ENCODE results near the gene DHRSX.
"Not testable (repeated sequence)": the region's sequence is repeated elsewhere in the genome, so short reads cannot be mapped to it uniquely, and the experiment has no call there.

Gene DHRSX, protein sequence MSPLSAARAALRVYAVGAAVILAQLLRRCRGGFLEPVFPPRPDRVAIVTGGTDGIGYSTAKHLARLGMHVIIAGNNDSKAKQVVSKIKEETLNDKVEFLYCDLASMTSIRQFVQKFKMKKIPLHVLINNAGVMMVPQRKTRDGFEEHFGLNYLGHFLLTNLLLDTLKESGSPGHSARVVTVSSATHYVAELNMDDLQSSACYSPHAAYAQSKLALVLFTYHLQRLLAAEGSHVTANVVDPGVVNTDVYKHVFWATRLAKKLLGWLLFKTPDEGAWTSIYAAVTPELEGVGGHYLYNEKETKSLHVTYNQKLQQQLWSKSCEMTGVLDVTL

GRCh38 chrX:2500803-2501558, at the start of gene DHRSX, which contains the start of gene ZBED1:
DHRSX (minus strand) TSS chrX:2500976; CDS start chrX:2500925, 51 bp downstream.
ZBED1 (minus strand) TSS chrX:2500976; CDS start chrX:2490719, 10,257 bp downstream.
- DNase-seq, result no peak

GRCh38 chrX:2549876-2550275, 49.1 kb upstream of the DHRSX start:
- DNase-seq, result no peak

DNA sequence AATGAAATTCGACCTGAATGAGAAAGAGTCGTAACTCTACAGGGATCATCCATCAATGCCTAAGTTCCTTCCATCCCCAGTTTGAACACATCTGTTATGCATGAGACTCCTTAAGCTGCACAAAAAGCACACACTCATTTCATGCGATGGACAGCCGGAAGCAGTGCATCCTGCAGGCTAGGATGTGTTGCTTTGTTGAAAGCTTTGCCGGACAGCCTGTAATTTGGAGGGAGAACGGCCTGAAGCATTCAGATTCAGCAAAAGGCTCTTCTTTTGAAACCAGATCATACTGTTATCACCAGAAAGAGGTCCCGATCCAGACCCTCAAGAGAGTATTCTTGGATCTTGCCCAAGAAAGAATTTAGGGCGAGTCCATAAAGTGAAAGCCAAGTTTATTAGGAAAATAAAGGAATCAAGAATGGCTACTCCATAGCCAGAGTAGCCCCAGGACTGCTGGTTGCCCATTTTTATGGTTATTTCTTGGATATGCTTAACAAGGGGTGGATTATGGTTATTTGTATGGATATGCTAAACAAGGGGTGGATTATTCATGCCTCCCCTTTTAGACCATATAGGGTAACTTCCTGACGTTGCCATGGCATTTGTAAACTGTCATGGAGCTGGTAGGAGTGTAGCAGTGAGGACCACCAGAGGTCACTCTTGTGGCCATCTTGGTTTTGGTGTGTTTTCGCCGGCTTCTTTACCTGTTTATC, 48.1 kb upstream of the DHRSX start:
- no peak for DNase-seq

DNA sequence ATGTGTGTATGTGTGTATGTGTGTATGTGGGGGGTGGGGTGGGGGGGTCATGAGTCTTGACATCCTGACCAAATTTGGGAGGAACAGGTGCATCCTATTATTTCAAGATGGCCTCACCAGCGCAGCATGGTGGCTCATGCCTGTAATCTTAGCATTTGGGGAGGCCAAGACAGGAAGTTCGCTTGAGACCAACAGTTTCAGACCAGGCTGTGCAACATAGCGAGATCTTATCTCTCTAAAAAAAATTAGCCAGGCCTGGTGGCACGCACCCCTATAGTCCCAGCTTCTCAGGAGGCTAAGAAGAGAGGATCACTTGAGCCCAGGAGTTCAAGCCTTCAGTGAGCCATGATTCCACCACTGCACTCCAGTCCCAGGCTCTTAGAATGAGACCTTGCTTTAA, 47.0 kb upstream of the DHRSX start:
- no peak for DNase-seq

DNA sequence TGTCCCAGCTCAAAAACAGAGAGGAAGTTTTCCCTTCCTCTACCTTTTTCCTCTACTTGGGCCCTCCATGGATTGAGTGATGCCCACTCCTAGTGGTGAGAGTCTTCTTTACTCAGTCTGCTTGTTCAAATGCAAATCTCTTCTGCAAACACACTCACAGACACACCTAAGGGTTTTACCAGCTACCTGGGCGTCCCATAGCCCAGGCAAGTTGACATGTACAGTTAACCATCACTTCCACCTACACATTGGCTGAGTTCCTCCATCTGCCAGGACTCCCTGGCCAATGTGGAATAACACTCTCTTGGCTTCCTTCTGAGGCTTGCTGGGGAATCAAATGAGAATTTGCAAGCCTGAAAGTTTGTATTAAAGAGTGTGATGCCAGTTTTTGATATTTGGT, 45.7 kb upstream of the DHRSX start:
- DNase-seq, result no peak

GRCh38 chrX:2545144-2545543, 44.4 kb upstream of the DHRSX start:
- DNase-seq, result no peak

DNA sequence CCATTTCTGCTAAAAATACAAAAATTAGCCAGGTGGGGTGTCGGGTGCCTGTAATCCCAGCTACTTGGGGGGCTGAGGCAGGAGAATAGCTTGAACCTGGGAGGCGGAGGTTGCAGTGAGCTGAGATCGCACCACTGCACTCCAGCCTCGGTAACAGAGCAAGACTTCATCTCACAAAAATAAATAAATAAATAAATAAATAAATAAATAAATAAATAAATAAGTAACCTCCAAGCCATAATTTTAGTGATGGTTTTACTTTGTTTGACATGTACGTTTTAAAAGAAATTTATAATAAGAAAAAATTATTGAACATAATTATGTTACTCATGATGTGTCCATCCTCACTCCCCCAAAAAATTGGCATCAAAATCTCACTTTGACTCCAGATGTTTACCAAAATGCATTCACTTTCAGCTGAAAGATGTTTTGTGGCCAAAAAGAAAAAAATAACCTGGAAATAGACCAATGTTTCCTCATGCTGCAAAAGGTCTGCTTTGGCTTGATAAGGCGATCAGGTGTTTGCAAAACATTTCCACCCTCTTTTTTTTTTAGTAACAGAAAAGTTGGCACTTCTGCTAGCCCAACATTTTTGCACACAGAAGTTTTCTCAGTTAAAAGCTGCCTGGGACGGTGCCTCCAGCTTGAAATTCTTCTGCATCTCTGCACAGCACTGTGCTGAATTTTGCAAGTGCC, 42.2 kb upstream of the DHRSX start:
- DNase-seq, result no peak

DNA sequence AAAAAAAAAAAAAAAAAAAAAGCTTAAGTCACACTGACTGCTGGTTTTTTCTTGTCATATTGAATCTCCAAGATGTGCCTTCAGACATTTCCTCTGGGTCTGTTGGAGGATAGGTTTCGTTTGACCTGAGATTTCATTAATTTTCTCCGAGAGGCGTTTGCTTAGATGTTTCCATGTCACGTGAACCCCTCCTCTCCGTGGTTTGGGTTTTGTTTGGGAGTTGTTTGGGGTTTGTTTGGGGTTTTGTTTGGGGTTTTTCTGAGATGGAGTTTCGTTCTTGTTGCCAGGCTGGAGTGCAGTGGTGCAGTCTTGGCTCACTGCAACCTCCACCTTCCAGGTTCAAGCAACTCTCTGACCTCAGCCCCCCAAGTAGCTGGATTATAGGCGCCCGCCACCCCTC, 40.8 kb upstream of the DHRSX start:
- DNase-seq, result no peak

- no peak for DNase-seq
Measured at GRCh38 chrX:2540426-2540947, 39.7 kb upstream of the DHRSX start.

GRCh38 chrX:2539586-2539985, 38.8 kb upstream of the DHRSX start:
- no peak for DNase-seq

DNA sequence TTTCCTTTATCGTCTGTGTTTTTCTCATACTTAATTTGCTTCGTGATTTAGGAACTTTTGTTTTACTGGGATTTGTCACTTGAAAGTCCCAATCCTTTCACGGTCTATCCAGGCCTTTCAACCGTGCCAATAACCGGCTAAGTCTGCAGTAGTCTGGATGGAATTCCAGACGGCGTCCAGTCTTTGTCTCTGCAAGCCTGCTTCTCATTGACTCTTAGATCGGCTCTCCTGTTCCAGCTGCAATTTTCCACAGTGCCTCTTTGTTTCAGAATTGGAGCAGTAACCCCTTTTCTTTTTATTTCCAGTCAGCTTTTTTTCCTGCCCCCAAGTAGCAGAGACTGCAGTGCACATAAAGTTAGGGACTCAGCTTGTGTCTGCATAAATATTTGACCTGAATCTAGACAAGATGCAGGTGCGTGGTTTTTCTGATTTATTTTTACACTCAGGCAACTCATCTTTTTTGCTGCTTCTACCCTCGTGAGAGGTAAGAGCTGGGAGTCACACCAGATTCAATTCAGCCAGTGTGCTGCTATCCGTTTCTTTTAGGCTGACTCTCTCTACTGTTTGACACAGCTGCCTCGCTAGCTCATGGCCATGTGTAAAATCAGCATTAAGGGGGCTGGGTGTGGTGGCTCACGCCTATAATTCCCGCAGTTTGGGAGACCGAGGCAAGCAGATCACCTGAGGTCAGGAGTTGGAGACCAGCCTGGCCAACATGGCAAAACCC, 37.4 kb upstream of the DHRSX start:
- DNase-seq, result no peak

DNA sequence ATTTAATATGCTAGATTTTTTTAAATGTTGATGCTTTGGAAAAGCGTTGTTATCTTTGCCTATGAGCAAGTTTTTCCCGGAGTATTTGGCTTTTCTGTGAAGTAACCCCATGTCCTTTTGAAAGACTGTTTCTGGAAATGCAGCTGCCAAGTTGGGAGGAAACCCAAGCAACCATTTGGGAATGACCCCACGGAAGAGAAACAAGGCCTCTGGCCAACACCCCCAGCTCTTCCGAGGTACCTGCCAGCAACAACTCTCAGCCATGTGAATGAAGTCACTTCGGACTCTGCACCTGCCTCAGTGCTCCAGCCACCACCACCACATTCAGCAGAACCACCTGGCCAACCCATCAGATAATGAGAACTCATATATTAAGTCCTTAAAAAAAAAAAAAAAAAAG, 36.2 kb upstream of the DHRSX start:
- no peak for DNase-seq

DNA sequence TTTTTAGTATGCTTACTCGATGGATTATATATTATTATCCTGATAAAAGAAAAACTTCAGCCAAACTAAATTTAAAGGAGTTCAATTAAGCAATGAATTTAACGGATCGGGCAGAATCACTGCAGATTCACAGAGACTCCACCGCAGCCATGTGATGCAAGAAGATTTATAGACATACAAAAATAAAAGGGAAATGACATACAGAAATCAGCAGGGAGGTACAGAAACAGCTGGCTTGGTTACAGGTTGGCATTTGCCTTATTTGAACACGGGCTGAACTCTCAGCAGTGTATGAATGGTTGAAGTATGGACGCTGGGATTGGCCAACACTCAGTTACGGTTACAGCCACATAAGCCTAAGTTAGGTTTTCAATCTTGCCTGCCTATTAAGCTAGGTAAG, 35.4 kb upstream of the DHRSX start:
- no peak for DNase-seq

DNA sequence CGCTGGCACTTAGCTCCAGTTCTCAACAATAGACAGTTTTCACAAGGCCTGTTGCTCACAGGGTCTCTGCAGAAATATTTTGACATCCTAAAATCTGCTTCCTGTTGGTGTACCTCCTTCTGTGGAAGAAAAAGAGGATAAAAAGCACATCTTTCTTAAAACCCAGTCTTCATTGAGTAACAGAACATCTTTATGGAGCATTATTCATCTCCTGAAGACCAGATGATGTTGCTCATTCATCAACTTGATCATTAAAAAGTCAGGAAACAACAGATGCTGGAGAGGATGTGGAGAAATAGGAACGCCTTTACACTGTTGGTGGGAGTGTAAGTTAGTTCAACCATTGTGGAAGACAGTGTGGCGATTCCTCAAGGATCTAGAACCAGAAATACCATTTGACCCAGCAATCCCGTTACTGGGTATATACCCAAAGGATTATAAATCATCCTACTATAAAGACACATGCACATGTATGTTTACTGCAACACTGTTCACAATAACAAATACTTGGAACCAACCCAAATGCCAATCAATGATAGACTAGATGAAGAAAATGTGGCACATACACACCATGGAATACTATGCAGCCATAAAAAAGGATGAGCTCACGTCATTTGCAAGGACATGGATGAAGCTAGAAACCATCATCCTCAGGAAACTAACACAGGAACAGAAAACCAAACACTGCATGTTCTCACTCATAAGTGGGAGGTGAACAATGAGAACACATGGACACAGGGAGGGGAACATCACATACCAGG, 33.7 kb upstream of the DHRSX start:
- DNase-seq, result not testable (repeated sequence)

- DNase-seq, result no peak
Measured at GRCh38 chrX:2533424-2533823, 32.6 kb upstream of the DHRSX start.

DNA sequence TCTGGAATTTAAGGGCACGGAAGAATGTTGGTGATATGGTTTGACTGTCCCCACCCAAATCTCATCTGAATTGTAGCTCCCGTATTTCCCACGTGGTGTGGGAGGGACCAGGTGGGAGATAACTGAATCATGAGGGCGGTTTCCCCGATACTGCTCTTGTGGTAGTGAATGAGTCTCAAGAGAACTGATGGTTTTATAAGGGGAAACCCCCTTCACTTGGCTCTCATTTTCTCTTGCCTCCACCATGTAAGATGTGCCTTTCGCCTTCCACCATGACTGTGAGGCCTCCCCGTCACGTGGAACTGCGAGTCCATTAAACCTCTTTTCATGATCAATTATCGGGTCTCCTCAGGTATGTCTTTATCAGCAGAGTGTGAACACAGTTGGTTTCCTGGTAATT, 25.6 kb upstream of the DHRSX start:
- DNase-seq, result no peak

DNA sequence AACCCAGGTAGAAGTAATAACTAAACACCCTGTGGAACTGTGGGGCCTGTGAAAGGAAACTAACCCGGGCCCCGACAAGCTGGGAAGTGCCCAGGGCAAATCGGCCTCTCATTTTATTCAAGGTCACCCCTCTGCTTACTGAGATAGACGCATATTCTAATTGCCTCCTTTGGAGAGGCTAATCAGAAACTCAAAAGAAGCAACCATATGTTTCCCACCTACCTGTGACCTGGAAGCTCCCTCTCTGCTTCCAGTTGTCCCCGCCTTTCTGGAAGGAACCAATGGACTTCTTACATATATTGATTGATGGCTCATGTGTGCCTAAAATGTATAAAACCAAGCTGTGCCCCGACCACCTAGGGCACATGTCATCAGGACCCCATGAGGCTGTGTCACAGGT, 23.1 kb upstream of the DHRSX start:
- DNase-seq, result no peak

DNA sequence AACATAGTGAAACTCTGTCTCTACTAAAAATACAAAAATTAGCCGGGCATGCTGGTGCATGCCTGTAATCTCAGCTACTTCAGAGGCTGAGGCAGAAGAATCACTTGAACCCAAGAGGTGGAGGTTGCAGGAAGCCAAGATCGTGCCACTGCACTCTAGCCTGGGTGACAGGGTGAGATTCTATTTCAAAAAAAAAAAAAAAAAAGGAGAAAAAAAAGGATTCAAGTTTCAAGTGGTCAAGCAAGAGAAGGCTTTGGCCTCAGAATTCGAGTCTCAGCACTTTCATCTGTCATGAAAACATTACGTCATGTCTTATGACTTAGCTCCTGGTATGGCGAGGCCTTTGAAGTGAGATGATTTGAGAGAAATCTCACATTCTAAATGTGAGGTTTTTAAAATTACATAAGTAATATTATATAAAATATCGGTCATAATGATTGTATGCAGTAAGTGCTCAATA, 21.2 kb upstream of the DHRSX start:
- no peak for DNase-seq

DNA sequence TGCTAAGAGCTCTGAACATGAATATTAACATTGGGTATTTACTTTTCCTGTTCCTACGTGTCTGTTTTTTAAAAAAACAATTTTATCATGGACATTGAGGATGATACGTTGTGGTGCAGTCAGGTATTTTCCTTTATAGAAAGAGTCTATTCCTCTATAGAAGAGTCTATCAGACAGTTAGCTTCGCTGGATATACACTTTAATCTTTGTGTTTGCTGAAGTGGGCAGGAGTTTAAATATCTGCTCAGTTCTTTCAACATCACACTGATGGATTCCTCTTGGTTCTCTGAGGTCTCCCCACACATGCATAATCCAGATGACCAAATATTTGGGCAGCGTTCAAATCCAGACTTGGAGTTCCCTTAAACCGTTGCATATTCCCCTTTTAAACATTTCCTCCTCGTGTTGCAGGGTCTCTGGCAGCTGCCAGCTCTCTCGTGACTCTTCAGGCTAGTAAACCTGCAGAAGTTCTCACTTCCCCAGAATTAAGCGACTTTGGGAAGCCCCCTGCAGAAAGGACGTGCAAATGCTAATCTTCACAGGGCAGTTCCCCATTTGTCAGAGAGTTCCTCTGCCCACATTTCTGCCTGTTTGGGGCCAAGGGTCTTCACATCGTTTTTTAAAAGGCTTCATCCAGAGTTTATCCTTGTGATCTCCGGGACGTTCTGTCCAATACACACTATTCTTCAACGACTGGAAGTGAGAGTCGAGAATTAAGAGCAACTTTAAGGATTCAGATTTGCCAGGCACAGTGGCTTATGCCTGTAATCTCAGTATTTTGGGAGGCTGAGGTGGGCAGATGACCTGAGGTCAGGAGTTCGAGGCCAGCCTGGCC, 20.5 kb upstream of the DHRSX start:
- no peak for DNase-seq

DNA sequence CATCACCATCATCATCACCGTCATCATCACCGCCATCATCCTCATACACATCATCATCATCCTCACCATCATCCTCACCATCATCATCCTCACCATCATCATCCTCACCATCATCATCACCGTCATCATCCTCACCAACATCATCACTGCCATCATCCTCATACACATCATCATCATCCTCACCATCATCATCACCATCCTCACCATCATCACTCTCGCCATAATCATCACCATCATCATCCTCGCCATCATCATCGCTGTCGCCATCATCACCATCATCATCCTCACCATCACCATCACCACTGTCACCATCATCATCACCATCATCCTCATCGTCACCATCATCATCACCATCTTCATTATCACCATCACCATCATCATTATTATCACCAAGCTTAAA, 19.8 kb upstream of the DHRSX start:
- DNase-seq, result no peak
